Mesothelial cell of epicardium (in vitro differentiated cells): ENCODE data around the gene PTCHD4. TPM values are rescaled to one million over a fixed set of nuclear protein-coding genes. Genes with fewer than 3 reads are reported as not detected.
A peak's percentile ranks its signal among the peaks of the same experiment; 100 is the strongest.

ENCODE experiments used
- DNase-seq, 2 experiments: peaks; one replicate each; pipeline ENCODE4 v3.0.0; 2021; ENCODE audit warnings: low spot score in 2 of 2; ENCODE audit not compliant: unreplicated experiment in 2 of 2
- H3K27ac Mint-ChIP-seq: 2 replicates; pipeline ENCODE4 v1.8.0; 2021; ENCODE audit warnings: mixed read lengths
- H3K27me3 Mint-ChIP-seq: 2 replicates; pipeline ENCODE4 v1.8.0; 2021; ENCODE audit warnings: low read depth, mixed read lengths
- H3K36me3 Mint-ChIP-seq: 2 replicates; pipeline ENCODE4 v1.8.0; 2021; ENCODE audit warnings: mixed read lengths
- H3K4me1 Mint-ChIP-seq: 2 replicates; pipeline ENCODE4 v1.8.0; 2021; ENCODE audit warnings: mixed read lengths
- H3K4me3 Mint-ChIP-seq: 2 replicates; pipeline ENCODE4 v1.8.0; 2021; ENCODE audit warnings: mild to moderate bottlenecking, moderate library complexity, mixed read lengths
- H3K9me3 Mint-ChIP-seq: 2 replicates; pipeline ENCODE4 v1.8.0; 2021; ENCODE audit warnings: mixed read lengths
- CTCF ChIP-seq: fragments of 200-600 bp; sonication (generic); IDR thresholded peaks from one replicate; pipeline ENCODE4 v1.5.0; 2021; ENCODE audit warnings: antibody characterized with exemption; ENCODE audit not compliant: unreplicated experiment
- total RNA-seq: library from RNA; stranded (reverse); gene quantifications from 3 replicates; pipeline ENCODE4 v1.2.1, GENCODE V29; 2021

PTCHD4 gene
- total RNA-seq, 1 donor from 2014 or later: 8.5 TPM

DNA sequence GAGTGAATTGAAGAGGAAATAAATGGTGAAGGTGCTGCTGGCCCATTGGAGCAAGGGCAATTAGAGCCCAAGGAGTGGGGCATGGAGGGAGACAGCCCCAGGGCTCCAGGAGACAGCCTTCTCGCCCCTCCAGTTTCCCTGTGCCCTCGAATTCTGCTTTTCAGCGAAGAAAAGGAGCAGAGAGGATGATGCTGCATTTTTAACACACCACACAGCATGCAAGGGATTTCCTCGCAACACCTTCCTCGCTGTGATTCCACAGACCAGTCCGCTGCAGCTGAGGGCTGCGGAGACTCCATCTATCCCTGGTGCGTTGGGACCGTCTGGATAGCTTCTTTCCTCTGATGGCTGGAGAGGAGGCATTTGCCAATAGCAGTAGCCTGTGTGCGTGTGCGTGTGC is 41.7 kb downstream of the PTCHD4 start:
- Mint-ChIP-seq H3K27ac (peak overlapping the region; percentile 0), H3K9me3 (no peaks in the 10 kb centered on the region), H3K4me1 (peaks cover 18% of the 10 kb centered on the region), H3K36me3 (no peaks in the 10 kb centered on the region), H3K27me3 (peaks cover 26% of the 10 kb centered on the region), H3K4me3 (peak overlapping the region; percentile 69)
- DNase-seq: no peak
- TF ChIP-seq CTCF: no peak

DNA sequence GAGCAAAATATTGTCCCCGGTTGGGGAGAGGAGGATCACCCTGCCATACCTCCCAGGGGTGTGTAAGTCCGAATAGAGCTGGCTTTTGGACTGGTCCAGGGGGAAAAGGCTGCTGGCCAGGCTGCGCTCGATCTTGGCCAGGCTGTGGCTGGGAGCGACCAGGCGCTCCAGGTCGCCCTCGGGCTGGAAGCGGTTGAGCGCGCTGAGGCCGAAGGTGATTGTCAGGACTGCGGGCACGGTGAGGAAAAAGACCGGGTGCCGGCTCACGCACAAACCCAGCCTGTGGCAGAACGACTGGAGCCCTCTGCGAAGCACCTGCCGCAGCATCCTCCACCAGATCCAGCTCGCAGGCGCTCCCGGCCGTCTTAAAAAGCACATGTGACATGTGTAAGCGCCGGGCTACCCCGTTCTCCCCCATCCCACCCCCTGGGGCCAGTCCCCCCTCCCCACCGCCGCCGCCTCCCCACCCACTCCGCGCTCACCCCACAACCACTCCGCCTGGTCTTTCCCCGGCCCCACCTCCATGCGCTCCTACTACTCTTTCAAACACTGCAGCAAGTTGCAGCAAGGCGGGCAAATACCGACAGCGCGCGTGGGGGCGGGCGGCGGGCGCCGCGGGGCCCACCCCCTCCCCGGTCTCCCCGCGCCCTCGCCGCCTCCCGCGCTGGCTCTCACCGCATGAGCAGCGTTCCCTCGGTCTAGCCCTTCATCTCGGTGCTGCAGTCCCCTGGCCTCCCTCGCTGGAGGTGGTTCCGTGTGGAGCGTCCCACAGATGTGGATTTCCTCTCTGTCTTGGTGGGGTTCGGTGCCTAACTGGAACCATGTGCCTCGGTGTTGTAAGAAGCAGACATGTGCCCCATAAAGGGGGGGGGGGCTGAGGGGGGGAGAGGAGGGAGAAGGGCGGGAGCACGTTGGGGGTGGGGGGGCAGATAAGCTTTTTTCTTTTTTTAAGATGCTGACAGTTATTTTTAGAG is 42.4 kb downstream of the PTCHD4 start:
- H3K27me3 Mint-ChIP-seq: peaks cover 26% of the 10 kb centered on the region
- H3K27ac Mint-ChIP-seq: peak overlapping the region; percentile 77
- H3K36me3 Mint-ChIP-seq: no peaks in the 10 kb centered on the region
- DNase-seq: peak; percentile 29 to 49
- peak overlapping the region; percentile 69 for H3K4me3 Mint-ChIP-seq
- TF ChIP-seq CTCF: no peak
- no peaks in the 10 kb centered on the region for H3K9me3 Mint-ChIP-seq
- H3K4me1 Mint-ChIP-seq: peaks cover 16% of the 10 kb centered on the region

- Mint-ChIP-seq H3K36me3 (no peaks in the 10 kb centered on the region), H3K27me3 (peaks cover 26% of the 10 kb centered on the region), H3K4me1 (peaks cover 16% of the 10 kb centered on the region), H3K9me3 (no peaks in the 10 kb centered on the region), H3K4me3 (peak overlapping the region; percentile 69), H3K27ac (no peak overlapping the region)
- DNase-seq: no peak
- TF ChIP-seq CTCF: no peak
These were observed 43.1 kb downstream of the PTCHD4 start for GRCh38 chr6:48067886-48068277.

DNA sequence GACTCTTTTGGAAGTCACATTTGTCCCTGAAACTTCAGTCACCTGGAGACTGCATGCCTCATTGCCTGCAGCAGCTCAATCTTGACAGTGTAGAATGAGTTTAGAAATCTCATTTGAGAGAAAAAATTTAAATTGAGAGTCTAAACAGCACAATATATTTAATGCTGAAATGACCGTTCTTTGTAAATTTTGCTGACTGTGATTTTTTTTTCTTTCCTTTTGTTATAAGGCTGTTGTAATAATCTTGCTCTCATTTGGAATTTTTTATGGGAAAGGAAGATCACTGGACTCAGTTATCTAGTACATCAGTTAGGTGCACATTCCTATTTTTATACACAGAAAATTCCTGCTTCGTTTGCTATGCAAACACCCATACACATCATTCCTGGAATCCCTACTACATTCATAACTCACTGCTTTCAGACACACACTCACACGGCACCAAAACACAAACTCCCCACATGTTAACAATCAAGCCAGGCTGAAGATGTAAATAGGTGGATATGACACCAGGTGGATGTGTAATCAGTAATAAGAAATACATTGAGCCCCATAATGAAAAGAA is 43.8 kb downstream of the PTCHD4 start:
- Mint-ChIP-seq H3K4me3 (peak overlapping the region; percentile 19), H3K36me3 (no peaks in the 10 kb centered on the region), H3K27ac (no peak overlapping the region), H3K27me3 (peaks cover 26% of the 10 kb centered on the region), H3K9me3 (no peaks in the 10 kb centered on the region), H3K4me1 (peaks cover 16% of the 10 kb centered on the region)
- TF ChIP-seq CTCF: no peak
- no peak for DNase-seq

DNA sequence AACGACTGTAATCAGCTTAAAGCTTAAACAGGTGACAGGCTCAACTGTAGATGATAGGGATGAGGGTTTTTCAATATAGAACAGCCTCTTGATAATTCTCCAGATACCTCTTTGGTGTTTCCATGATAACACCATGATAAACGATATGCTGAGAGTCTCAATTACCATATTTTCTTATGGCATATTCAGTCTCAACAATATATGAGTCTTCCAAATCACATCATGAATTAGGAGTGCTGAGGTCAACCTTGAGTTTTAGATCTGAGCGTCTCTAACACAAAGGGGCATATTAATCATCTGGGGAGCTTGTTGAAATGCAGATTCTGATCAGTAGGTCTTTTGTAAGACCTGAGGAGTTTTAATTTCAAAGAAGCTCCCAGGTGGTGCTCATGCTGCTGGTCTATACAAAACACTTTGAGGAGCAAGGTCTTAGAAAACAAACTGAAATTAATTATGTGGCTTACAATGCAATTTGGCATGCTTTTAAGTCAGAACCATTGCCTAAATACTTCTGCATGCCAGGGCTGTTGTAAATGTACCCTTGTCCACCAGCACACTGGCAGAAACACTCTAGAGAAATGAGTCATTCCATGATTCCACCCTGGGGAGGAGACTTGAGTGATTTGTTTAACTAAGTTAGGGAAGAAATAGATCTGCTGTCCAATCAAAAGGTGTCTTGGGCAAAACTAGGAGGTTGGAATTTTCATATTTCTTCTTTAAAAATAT is 49.6 kb downstream of the PTCHD4 start:
- Mint-ChIP-seq H3K9me3 (peaks cover 4% of the 10 kb centered on the region), H3K4me1 (peaks cover 4% of the 10 kb centered on the region), H3K36me3 (peaks cover 20% of the 10 kb centered on the region), H3K4me3 (no peak overlapping the region), H3K27ac (no peak overlapping the region), H3K27me3 (no peaks in the 10 kb centered on the region)
- no peak for TF ChIP-seq CTCF
- DNase-seq: no peak
